ENCODE results near the gene GNAI2.
A peak's percentile ranks its signal among the peaks of the same experiment; 100 is the strongest.

GNAI2 gene

DNA sequence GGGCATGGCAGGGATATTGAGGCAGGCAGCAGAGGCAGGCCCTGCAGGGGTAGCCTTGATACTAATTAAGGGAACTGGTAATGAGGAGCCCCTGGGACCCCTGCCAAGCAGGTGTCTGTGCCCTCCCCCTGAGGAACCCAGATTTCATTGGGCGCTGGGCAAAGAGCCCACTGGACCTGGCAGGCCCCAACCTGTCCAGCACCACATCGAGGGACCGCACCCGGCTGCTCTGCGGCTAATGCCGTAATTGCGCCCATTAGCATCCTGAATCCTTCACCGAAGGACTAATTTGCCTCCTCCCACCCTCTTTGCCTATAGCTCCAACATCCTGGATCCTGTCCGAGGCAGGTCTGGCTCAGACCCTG is 19.2 kb downstream of the GNAI2 start:
- DNase-seq (ENCODE audit: insufficient read length, low spot score) (no peak), FAIRE-seq (no peak)
- TF ChIP-seq CTCF (IDR thresholded peaks at IDR 0.05; ENCODE audit: insufficient read depth, missing control alignments), result no peak

DNA sequence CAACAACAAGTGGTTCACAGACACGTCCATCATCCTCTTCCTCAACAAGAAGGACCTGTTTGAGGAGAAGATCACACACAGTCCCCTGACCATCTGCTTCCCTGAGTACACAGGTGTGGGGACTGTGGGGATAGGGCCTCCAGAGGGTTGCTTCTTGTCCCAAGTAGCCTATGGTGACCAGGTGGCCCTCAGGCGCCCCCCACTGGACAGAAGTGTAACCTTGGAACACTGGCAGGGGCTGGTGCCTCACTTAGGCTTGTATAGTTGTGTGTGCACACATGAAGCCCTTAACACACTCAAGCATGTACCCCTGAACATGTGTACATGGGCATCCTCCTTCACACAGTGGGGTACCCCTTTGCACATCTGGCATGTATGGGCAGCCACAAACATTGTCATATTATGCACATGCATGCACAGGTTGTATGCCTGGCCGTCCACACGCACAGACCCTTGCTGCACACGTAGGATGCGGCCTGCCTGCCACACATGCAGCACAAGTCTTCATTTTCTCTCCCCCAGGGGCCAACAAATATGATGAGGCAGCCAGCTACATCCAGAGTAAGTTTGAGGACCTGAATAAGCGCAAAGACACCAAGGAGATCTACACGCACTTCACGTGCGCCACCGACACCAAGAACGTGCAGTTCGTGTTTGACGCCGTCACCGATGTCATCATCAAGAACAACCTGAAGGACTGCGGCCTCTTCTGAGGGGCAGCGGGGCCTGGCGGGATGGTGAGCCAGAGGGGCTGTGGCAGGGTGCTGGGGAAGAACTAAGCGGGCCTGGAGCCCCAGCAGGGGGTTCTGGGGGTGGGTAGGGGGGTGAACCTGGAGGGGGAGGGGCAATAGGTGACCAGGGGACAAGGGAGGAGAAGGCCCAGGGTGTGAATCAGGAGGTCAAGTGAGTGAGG is 21.2 kb downstream of the GNAI2 start:
- FAIRE-seq (no peak), DNase-seq (ENCODE audit: insufficient read length, low spot score) (no peak)
- TF ChIP-seq CTCF (IDR thresholded peaks at IDR 0.05; ENCODE audit: insufficient read depth, missing control alignments), result peak; percentile 42

GRCh38 chr3:50258029-50258680 is 22.2 kb downstream of the GNAI2 start:
- DNase-seq (ENCODE audit: insufficient read length, low spot score) (no peak), FAIRE-seq (no peak)
- no peak for TF ChIP-seq CTCF (IDR thresholded peaks at IDR 0.05; ENCODE audit: insufficient read depth, missing control alignments)

DNA sequence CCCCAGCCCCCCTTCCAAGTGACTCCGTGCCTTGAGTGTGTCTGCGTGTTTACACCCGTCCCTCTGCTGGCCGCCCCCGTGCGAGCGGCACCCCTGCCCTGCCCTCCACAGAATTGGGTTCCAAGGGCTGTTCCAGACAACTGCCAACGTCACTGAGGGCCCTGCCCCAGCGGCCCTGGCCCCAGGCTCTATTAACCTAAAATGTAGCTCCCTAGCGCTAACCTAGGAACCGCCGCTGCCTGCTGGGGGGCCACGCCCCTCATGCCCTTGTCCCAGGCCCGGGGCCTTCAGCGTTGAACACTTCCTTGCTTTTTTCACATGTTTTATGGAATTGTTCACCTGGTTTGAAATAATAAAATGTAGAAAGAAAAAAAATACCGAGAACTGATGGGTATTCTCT is 23.0 kb downstream of the GNAI2 start:
- DNase-seq (ENCODE audit: insufficient read length, low spot score) (no peak), FAIRE-seq (no peak)
- TF ChIP-seq CTCF (IDR thresholded peaks at IDR 0.05; ENCODE audit: insufficient read depth, missing control alignments), result no peak

DNA sequence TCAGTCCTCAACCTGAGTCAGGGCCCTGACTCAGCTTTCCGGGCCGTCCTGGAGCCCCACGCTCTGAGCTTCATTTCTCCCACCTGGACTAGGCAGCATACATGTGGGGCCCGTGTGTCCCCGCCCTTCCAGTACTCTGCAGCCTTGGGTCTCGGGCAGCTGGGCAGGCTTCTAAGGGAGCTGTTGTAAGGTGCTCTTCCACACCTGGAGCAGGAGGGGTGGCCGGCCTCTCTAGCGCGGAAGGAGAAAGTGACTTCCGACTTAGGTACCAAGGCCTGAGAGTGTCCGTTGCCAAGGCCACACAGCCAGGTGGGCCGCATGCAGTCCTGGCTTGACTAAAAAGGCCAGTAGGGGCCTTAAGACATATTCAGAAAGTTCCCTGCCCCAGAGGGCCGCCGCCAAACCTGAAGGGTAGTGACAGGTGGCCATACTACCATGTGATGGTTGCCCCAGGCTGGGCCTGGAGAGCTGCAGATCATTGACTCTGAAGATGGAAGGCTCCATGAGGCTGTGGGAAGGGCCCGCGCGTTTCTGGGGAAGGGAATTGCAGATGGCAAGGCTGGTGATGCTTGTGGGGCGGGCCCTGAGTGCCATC is 23.5 kb downstream of the GNAI2 start:
- FAIRE-seq, result no peak

More for the DNA sequence above, 23.5 kb downstream of the GNAI2 start:
- no peak for TF ChIP-seq CTCF (IDR thresholded peaks at IDR 0.05; ENCODE audit: insufficient read depth, missing control alignments)
- no peak for DNase-seq (ENCODE audit: insufficient read length, low spot score)

Measured in D721Med (cell line).